HG02870 (cell line): Measurements from ENCODE around the gene PCDHB15.
"Not testable (repeated sequence)": the region's sequence is repeated elsewhere in the genome, so short reads cannot be mapped to it uniquely, and the experiment has no call there.

Experiments
- ATAC-seq: cut with Tn5 transposase; IDR thresholded peaks from one replicate; pipeline ENCODE4 v1.9.1; 2021; ENCODE audit warnings: mild to moderate bottlenecking, moderate library complexity; ENCODE audit not compliant: unreplicated experiment

The PCDHB15 gene

DNA sequence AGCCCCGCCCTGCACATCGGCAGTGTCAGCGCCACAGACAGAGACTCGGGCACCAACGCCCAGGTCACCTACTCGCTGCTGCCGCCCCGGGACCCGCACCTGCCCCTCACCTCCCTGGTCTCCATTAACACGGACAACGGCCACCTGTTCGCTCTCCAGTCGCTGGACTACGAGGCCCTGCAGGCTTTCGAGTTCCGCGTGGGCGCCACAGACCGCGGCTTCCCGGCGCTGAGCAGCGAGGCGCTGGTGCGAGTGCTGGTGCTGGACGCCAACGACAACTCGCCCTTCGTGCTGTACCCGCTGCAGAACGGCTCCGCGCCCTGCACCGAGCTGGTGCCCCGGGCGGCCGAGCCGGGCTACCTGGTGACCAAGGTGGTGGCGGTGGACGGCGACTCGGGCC, 1.8 kb downstream of the PCDHB15 start:
- not testable (repeated sequence) for ATAC-seq

- not testable (repeated sequence) for ATAC-seq
Observed at GRCh38 chr5:141247434-141247833, 2.2 kb downstream of the PCDHB15 start.

DNA sequence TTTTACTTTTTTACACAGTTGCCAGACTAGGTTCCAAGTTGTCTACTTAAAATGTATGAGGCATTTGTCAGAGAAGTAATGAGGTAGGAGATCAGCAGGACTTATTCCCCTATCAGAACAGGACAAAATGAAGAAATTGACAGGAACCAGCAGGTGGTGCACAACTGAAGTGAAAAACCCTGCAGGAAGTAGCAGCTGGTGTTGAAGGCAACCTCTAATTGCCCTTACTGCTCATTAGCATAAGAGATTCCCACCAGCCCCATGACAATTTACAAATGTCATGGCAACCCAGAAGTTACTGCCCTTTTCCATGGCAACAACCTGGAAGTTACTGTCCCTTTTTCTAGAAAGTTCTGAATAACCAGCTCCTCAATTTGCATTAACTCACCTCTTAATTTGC, 5.4 kb downstream of the PCDHB15 start:
- ATAC-seq, result no peak

DNA sequence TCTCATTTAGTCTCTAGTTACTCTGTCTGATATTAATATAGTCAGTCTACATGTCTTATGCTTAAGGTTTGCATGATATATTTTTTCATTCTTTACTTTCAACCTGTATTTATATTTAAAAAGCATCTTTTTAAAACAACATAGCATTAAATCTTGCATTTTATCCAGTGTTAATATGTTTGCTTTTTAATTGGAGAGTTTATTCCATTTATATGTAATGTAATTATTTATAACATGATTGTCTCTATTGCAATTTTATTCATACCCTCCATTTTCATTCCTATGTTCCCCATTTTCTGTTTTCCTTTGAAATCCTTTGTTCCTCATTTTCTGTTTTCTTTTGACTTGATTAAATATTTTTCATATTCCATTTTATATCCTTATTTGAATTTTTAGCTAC, 13.3 kb downstream of the PCDHB15 start:
- no peak for ATAC-seq

- no peak for ATAC-seq
Observed at GRCh38 chr5:141258948-141259347, 13.8 kb downstream of the PCDHB15 start.

GRCh38 chr5:141260458-141261237, 15.5 kb downstream of the PCDHB15 start:
- no peak for ATAC-seq

DNA sequence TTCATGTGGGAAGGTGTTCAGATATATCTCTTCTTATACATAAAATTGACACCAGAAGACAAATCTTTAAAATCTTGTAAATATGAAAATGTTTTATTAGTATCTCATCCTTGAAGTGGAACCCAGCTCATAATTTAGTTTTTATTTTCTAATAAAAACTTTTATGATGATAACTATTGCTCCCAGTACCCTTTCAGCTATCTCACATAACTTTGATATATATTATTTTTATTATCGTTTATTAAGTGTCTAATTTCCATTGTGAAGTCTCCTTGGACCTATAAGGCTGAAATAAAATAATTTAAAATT, 16.0 kb downstream of the PCDHB15 start:
- ATAC-seq, result no peak

DNA sequence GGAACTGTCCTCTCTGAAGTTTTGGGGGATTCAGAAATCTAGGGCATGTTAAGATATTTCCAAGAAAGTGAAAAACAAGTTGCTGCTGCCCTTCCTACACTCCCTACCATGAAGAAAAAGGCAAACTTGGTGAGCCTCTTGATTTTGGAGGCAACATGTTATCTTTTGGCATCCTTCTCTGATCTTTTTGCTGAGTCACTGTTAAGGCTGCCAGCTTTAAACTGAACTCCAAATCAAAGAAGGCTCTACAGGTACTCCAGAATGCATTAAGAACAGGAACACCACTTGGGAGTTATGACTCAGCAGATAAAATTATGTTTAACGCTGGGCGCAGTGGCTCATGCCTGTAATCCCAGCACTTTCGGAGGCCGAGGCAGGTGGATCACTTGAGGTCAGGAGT, 24.0 kb downstream of the PCDHB15 start:
- no peak for ATAC-seq

DNA sequence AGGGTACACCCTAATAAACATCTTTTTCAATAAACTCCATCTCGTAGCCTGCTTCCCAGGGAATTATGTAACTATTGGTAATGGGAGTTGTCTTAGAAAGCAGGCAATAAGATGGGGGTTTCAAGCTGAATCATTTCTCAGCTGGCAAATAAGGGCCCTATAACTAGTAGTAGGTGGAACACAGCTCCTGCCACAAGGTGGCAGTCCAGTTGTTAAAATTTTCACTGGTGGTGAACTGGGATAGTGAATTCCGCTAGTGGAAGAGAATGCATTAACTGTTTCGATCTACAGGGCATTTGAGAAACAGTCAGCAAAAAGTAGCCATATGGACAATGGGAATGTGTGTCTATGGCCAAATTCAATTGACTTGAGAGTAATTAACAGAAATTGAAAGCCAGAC, 27.7 kb downstream of the PCDHB15 start:
- no peak for ATAC-seq

DNA sequence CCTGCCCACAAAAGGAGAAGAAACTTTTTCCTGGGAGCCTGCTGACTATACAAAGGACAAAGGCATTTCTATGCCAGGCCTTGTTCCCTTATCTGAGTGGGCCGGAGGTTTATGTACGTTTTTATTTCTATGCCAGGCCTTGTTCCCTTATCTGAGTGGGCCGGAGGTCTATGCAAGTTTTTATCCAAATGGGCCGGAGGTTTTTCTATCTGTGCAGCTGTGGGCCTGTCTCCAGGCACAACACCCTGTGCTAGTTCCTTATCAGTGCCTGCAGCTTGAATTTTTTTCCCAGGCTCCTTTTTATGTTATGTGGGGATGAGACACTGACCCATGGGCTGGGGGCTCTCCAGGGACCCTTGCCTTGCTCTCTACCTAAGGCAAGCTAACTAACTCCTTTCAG, 53.2 kb downstream of the PCDHB15 start:
- no peak for ATAC-seq
